WI38 (cell line): ENCODE results near the gene DUSP14.

Experiments
- H3K4me3 ChIP-seq: 2 replicates; pipeline ENCODE4 v1.5.1; 2011; ENCODE audit warnings: low read depth, mild to moderate bottlenecking, control low read depth, low read length
- CTCF ChIP-seq: IDR thresholded peaks from 2 replicates; pipeline ENCODE4 v1.5.1; 2012; ENCODE audit warnings: low read depth, mild to moderate bottlenecking, control low read depth, low read length

The DUSP14 gene

DNA sequence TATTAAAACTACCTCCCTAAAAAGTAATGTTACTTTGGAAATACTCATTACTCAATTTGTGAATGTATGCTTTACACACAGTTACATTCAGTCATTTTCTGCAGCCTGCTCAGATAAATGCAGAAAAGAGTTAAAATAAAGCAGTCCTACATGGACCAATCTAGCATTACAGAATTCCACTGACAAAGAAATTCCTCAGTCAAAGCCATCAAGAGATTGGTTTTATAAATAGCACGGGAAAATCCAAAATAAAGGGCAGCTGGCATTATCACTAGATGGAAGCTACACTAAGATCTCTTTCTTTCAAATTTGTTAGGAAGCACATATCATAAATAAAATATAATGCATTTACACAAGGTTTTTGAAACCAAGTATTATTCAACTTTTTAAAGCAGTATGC lies 58.3 kb downstream of the DUSP14 start:
- TF ChIP-seq CTCF, result no peak
- no peak overlapping the region for H3K4me3 ChIP-seq

DNA sequence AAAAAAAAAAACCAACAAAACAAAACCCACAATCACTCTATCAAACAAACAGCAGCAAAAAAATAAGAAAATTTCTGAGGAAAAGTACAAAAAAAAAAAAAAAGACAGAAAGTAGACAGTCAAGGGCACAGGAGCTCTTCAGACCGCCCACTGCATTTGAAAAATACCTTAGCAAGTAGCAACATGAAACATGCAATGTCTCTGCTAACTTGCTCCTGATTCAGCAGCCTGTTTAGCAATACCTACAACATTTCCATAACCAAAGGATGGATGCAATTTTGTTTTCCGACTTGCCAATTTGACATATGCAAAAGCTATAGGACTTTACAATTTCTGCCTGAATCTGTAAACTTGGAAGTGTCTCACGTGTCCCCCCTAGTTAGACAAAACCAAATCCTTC lies 62.1 kb downstream of the DUSP14 start:
- H3K4me3 ChIP-seq, result no peak overlapping the region
- no peak for TF ChIP-seq CTCF

- no peak for TF ChIP-seq CTCF
- H3K4me3 ChIP-seq, result no peak overlapping the region
Observed at GRCh38 chr17:37553401-37553966, 63.8 kb downstream of the DUSP14 start.

DNA sequence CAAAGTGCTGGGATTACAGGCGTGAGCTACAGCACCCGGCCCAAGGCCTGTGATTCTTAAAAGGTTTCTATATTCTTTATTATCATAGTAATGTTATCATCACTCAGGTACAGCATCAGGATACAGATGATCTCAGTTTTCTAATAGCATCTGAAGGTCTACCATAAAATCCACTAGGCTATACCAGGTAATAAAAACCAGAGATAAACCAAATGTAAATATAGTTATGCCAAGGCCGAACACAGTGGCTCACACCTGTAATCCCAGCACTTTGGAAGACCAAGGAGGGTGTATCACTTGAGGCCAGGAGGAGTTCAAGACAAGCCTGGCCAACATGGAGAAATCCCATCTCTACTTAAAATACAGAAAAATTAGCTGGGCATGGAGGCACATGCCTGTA lies 65.7 kb downstream of the DUSP14 start:
- H3K4me3 ChIP-seq, result no peak overlapping the region
- no peak for TF ChIP-seq CTCF

DNA sequence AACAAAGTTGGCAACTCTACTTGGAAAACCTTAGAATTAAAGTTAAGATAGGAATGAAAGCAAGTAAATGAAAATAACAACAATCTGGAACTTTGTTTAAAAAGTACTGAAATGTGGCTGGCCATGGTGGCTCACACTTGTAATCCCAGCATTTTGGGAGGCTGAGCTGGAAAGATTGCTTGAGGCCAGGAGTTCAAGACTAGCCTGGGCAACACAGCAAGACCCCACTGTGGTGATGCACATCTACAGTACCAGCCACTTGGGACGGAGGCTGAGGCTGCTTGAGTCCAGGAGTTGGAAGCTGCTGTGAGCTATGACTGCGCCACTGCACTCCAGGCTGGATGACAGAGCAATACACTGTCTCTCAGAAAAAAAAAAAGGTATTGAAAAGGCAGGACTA lies 67.8 kb downstream of the DUSP14 start:
- TF ChIP-seq CTCF, result no peak

DNA sequence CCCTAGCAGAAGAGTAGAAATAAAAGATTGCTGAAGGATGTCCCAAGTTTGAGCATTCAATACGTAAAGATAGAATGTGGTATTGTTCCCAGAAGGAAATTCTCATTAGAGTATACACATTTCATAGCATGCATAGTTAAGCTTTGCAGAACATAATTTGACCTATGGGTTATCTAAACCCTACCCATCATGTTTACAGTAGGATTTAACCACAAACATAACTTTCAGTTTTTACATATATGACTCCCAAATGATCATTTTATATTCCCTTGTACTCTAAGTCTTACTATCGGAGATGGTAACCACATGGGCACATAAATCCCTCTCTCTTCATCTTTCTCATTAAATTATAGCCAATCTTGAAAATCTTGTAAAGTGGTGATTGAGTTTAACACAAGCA lies 68.6 kb downstream of the DUSP14 start:
- no peak for TF ChIP-seq CTCF
- no peak overlapping the region for H3K4me3 ChIP-seq

More for the DNA sequence above, 67.8 kb downstream of the DUSP14 start:
- no peak overlapping the region for H3K4me3 ChIP-seq

GRCh38 chr17:37562016-37562745 lies 72.5 kb downstream of the DUSP14 start:
- no peak overlapping the region for H3K4me3 ChIP-seq
- TF ChIP-seq CTCF, result no peak
